BJ (cell line): ENCODE results near the gene CENPP. TPM values are rescaled to one million over a fixed set of nuclear protein-coding genes. Genes with fewer than 3 reads are reported as not detected.

Experiments used
- CTCF ChIA-PET: fragments of 350-600 bp; formaldehyde crosslinking; extraction: SDS; loops from one replicate; lab custom pipeline; 2021; ENCODE audit warnings: antibody characterized with exemption, inconsistent platforms; lab: Yijun Ruan, JAX
- POLR2A ChIA-PET: fragments of 300-600 bp; sonication (Branson Sonifier 250); formaldehyde crosslinking; extraction: SDS; loops from one replicate; lab custom pipeline; 2021; ENCODE audit warnings: antibody characterized with exemption; lab: Charles Lee
- DNase-seq: peaks from one replicate; pipeline ENCODE4 v3.0.0-alpha.2; 2011; ENCODE audit warnings: low read depth
- H3K27me3 ChIP-seq: 2 replicates; pipeline ENCODE4 v1.6.0; 2011; ENCODE audit warnings: low read length; ENCODE audit not compliant: control insufficient read depth, insufficient read depth
- H3K36me3 ChIP-seq: 2 replicates; pipeline ENCODE4 v1.5.1; 2011; ENCODE audit warnings: low read length; ENCODE audit not compliant: control insufficient read depth, insufficient read depth
- H3K4me3 ChIP-seq: 2 replicates; pipeline ENCODE4 v1.5.1; 2011; ENCODE audit warnings: low read depth, mild to moderate bottlenecking, control low read depth, low read length
- polyA minus RNA-seq: library from RNA; depleted of rRNA, polyadenylated mRNA; stranded (reverse); fragments of >200 nt; gene quantifications from 2 replicates; pipeline ENCODE4 v1.2.3, GENCODE V29; 2011; rRNA and poly(A)+ RNA removed
- polyA plus RNA-seq: library from polyadenylated mRNA; depleted of rRNA; stranded (reverse); fragments of >200 nt; gene quantifications from 2 replicates; pipeline ENCODE4 v1.2.3, GENCODE V29; 2011; rRNA removed
- TF ChIP-seq, protein P1 (sequence below): IDR thresholded peaks from 2 replicates; pipeline ENCODE4 v1.5.1; 2011; ENCODE audit warnings: low read depth, mild to moderate bottlenecking, control low read depth, inconsistent platforms, low read length, moderate library complexity; ENCODE audit not compliant: insufficient read depth

Gene CENPP
- 1.3 and 2.3 TPM in 2 replicates for polyA plus RNA-seq
- polyA minus RNA-seq, result 0.71 and 0.77 TPM in 2 replicates

DNA sequence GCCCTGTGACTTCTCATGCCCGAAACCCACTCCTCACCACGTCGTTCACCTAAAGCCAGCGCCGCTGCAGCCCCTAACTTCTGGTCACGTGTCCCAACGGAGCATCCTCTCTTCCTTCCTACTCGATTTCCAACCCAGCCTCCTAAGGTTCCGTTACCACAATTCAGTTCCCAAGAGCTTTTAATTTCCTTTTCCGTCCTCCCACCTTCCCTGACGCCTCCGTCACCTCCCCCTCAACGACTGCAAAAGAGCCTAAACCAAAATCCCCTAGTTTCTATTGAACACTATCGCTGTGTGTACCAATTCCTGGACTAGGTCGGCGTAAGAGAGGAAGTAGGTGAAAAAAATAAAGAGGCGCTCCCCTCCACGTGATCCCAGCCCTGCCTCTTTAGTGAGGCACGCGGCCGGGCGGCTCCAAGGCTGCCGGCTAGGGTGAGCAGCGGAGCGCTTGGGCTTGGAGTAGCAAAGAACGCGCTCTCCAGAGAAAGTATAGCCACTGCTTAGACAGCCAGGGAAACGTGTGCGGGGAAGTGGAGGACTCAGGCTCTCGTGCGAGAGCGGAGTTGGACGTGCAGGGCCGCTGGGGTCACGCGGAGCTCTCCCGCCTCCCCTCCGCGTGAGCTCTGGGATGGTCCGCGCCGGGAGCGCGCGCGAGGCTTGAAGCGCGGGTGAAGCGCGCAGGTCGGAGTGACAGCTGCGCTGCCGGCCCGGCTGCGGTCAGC is at the start of gene CENPP, which contains the start of gene NOL8:
Gene CENPP, plus strand, starts transcription at position 685 of the 722 bp plus-strand sequence.
Gene NOL8, minus strand, starts transcription at position 82 of the 722 bp plus-strand sequence. CDS start 1,189 bp downstream, outside the sequence.
- CTCF ChIA-PET, result interaction anchor here (1.1 to 2.9 kb wide), 8 partner anchors 8 to 466 kb away, joined by 3 to 19 read pairs (median 6); no protein-coding TSS in a partner anchor
- POLR2A ChIA-PET, result interaction anchor here (0.6 kb wide), 1 partner anchor 236 kb away, joined by 3 read pairs; no protein-coding TSS in a partner anchor
- peak; percentile 42 for DNase-seq
- Histone ChIP-seq H3K27me3 (no peaks in the 10 kb centered on the region), H3K36me3 (no peaks in the 10 kb centered on the region; the same call in 1 of the 2 replicates), H3K4me3 (peak within 1 kb of the TSS; percentile 64)
- TF ChIP-seq, protein P1, sequence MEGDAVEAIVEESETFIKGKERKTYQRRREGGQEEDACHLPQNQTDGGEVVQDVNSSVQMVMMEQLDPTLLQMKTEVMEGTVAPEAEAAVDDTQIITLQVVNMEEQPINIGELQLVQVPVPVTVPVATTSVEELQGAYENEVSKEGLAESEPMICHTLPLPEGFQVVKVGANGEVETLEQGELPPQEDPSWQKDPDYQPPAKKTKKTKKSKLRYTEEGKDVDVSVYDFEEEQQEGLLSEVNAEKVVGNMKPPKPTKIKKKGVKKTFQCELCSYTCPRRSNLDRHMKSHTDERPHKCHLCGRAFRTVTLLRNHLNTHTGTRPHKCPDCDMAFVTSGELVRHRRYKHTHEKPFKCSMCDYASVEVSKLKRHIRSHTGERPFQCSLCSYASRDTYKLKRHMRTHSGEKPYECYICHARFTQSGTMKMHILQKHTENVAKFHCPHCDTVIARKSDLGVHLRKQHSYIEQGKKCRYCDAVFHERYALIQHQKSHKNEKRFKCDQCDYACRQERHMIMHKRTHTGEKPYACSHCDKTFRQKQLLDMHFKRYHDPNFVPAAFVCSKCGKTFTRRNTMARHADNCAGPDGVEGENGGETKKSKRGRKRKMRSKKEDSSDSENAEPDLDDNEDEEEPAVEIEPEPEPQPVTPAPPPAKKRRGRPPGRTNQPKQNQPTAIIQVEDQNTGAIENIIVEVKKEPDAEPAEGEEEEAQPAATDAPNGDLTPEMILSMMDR, result no peak

DNA sequence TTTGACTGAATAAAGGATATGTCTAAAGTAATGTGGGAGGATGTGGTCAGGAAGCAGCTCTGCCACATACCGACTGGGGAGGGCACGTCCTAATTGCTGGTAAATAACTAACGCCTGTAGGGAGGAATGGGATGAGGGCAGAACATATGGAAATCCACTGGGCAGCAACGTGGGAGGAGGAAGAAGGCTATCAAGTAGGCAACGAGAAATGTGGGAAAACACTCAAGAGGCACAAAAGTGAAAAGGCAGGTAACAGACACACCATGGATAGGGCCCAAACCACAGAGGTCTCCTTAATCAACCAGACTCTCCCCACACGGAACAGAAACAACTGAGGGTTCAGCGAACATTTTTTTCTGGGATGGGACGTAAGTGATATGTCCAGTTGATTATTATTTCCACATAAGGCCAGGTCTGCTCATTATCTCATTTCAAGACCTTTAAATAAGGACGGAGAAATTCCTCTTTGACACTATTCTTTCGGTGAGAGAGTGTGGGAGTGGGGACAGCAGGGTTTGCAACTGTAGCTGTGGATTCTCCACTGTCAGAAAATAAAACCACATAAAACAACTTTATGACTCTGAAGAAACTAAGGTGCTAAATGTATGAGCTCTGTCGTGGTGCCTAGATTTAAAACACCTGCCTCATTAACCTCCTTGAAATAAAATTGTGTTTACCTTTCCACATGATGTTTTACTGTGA is 49.3 kb upstream of the CENPP start:
- Histone ChIP-seq H3K27me3 (no peaks in the 10 kb centered on the region), H3K36me3 (peaks cover 23% of the 10 kb centered on the region), H3K4me3 (no peak overlapping the region)
- TF ChIP-seq, protein P1, result no peak
- ChIA-PET POLR2A (interaction anchor here (0.8 kb wide), 1 partner anchor 67 kb away, joined by 5 read pairs; no protein-coding TSS in a partner anchor), CTCF (interaction anchor here (0.6 to 3.1 kb wide), 6 partner anchors 8 to 142 kb away, joined by 3 to 21 read pairs (median 6); no protein-coding TSS in a partner anchor)
- DNase-seq, result no peak

DNA sequence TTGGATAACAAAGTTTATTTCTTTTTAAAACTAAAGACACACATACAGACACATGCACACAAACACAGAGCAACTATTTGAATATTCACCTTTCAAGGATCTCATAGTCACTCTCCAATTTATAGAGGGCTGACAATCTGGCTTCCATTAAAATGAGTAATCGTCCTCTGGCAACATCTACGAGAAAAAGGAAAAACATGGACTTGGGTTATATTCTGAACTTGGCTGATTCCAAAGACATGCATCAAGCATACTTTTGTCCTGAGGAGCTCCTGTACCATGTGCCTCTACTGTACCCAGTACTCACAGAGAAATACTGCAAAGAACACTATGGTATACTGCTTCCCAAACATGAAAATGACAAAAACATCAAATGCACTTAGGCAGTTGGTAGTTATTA is 47.6 kb upstream of the CENPP start:
- TF ChIP-seq, protein P1, result no peak

DNA sequence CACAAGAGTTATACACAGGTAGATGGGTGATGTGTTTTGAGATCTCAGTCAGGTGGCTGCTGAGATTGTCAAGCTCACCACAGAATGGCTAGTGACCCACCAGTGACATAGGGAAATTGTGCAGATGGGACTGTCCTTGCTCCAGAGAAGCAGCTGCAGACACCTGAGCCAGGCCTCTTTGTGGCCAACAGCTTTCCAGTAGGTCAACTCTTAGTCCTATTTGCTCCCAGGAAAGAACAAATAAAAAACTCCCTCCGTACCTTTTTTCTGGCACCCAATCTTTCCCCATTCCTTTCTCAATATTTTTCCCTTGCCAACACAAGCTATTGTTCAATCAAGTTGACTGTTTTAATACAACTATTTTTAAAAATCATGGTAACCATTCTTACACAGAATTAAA is 46.5 kb upstream of the CENPP start:
- TF ChIP-seq, protein P1, result no peak
- peaks cover 17% of the 10 kb centered on the region for H3K36me3 ChIP-seq
- ChIA-PET POLR2A (no interaction called here), CTCF (interaction anchor here (1.8 to 3.1 kb wide), 3 partner anchors 10 to 141 kb away, joined by 6 to 21 read pairs (median 10); no protein-coding TSS in a partner anchor)
- no peak for DNase-seq
- no peaks in the 10 kb centered on the region for H3K27me3 ChIP-seq
- H3K4me3 ChIP-seq, result no peak overlapping the region

More for the DNA sequence above, 47.6 kb upstream of the CENPP start:
- POLR2A ChIA-PET, result no interaction called here
- CTCF ChIA-PET, result interaction anchor here (0.8 to 3.1 kb wide), 10 partner anchors 9 to 356 kb away, joined by 3 to 21 read pairs (median 4); no protein-coding TSS in a partner anchor
- no peaks in the 10 kb centered on the region for H3K27me3 ChIP-seq
- peak; percentile 79 for DNase-seq
- peaks cover 21% of the 10 kb centered on the region for H3K36me3 ChIP-seq
- H3K4me3 ChIP-seq, result no peak overlapping the region
